Measurements from ENCODE around the gene ENTREP1. TPM values are rescaled to one million over a fixed set of nuclear protein-coding genes. Genes with fewer than 3 reads are reported as not detected.

ENTREP1 gene
- total RNA-seq, 1 donor from 2014 or later: 0.30 TPM

DNA sequence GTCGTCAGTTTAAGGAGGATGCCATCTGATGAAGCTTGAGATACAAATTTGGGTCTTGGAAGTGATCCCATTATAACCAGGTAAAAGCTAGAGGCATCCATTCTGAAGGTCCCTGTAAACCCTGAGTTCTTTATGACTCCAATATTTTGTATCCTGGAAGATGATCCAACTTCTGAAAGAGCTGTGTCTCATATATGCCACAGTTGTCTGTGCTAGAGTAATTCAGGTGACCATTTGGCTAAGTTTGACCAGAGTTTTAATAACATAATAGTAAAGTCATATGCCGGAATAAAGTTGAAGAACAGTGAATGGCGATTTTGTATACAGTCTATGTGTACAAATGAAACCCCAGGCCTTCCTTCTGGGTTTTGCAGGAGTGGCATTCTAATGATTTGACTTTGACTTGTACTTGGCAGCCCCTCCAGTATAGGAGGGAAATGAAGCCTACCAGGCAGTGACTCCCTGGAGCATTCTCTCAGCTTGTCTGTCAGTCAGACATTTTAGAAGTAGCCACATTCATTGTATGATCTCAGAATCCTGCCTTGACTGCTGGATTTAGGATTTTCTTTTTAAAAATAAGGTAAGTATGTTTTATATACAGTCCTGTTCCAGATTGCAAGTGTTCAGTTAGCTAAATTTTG is 39.6 kb downstream of the ENTREP1 start:
- DNase-seq (ENCODE audit: low spot score) (no peak), ATAC-seq (no peak)

DNA sequence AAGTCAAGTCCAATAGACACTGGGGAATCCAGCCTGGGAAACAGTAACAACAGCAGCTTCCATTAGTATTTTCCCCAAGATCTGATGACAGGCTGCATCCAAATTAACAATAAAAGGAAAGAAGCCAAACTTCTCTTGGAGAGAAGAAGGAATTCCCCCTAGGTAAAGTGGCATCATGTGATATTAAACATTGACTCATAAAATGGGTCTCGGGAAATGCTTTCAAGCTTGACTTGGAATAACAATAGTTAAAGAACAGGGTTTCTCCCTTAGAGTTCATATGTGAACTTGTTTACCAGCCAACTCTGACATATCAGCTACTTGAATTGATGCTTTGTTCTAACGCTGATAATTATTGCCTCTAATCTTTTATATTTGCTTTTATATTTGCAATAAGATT is 45.4 kb downstream of the ENTREP1 start:
- ATAC-seq: no peak

DNA sequence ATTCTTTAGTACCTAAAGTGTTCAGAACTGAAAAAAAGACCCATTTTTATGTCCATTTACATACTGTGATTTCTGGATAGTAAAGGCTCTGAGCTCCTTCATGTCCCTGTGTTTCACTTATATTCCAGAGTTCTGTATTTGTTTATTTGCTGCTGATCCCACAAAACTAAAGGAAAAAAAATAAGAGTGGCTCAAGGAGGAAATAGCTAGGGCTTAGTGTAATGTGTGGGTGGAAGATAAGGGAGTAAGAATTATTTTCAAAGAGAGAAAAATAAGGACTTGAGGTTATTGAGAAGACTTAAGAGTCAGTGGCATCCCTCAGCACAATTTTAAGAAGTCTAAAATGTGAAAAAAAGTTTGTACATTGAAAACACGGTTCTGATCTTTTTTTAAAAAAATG is 46.0 kb downstream of the ENTREP1 start:
- DNase-seq (ENCODE audit: low spot score): no peak
- no peak for ATAC-seq

More for the DNA sequence above, 45.4 kb downstream of the ENTREP1 start:
- DNase-seq (ENCODE audit: low spot score): no peak

DNA sequence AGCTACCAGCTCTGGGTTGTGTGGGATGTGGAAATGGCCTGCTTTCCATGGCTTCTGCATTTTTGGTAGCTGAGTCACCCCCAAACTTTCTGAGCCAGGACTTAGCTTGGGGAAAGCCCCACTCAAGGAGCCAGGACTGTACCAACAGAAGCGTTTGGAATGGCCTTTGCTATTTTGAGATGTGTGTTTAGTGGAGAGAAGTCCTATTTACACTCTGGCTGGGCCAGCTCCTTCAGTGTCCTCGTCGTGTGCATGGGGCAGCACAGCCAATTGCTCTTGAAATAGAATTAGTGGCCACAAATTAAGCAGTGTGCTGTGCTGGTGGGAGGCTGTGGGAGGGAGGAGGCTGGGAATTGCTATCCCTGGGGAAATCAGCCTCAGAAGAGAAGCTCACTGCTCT is 51.6 kb downstream of the ENTREP1 start:
- ATAC-seq: peak; percentile 16

DNA sequence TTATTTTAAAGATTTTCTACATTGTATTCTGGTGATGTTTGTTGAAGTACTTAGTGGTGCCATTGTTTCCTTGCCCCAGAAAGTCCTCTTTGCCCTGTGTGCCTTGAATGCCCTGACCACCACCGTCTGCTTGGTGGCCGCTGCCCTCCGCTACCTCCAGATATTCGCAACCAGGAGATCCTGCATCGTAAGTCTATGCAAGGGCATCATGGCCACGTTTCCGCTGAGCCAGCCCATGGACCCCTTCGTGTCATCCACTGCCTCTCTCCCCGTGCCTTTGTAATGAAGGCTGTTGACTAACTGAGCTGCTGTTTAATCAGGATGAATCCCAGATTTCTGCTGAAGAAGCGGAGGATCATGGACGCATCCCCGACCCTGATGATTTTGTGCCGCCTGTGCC is 52.3 kb downstream of the ENTREP1 start:
- ATAC-seq (no peak), DNase-seq (ENCODE audit: low spot score) (no peak)

More for the DNA sequence above, 51.6 kb downstream of the ENTREP1 start:
- DNase-seq (ENCODE audit: low spot score): no peak

DNA sequence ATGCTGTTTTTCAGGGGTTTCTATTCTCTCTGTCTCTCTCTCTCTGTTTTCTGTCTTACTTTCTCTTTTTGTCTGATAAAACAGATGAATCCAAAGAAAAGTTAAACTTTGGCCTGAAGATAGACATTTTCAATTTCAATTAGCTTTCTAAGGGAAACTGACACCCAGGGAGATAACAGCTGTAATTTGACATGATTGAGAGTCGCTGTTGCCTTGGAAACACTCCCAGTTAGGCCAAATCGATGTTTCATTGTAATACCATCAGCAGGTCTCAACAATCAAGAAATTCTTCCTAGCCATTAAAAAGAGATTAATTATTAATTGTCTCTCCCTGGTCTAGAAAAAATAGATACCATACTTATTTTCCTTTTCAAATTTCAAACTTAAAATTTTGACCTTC is 53.0 kb downstream of the ENTREP1 start:
- ATAC-seq: no peak
- DNase-seq (ENCODE audit: low spot score): no peak

DNA sequence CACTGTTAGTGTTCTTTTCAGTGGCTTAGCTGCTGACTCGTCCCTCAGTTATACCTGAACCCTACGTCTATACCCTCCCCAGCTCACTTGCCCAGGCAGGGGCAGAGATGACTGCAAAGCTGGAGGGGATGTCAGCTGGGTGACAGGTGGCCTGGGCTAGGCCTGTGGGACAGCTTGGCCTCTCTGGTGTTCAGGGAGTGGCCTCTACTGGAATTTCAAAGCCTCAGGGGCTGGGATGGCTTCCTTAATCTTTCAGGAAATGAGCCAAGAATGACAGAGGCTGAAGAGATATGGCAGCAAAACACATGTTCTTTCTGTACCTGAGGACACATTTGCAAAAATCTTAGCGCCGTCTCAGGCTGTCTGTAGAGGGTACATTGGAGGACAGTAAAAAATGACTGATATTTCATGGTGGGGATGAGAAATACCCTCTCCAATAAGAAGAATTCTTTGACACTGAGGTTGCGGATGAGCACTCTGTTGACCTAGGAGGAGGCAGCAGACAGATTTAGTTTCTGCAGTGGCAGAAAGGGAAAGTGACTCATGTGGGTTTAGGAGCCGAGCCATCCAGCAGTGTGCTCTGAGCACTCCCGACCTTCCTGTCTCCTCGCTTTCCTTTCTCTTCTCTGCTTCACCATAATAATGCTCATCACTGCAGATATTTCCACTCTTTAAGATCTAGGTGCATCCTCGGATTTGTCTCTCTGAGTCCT is 54.4 kb downstream of the ENTREP1 start:
- ATAC-seq: peak; percentile 23
- no peak for DNase-seq (ENCODE audit: low spot score)

DNA sequence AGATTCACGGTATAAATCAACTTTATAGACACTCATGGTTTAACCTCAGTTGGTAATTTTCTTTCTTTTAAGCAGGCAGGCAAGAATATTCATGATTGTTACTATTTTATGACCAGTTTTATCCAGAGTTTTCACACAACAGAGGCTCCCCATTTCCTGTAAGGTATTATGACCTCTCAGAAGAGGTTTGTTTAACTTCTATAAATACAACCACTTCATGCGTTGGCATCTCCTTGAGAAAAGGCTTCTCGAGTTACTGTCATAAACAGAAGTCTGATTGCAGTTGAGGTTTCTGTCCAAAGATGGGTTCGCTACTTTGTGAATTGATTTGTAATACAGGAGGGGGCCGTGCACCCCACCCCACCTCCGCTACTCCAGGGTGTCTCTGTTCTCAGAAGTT is 55.3 kb downstream of the ENTREP1 start:
- DNase-seq (ENCODE audit: low spot score): no peak
- no peak for ATAC-seq

DNA sequence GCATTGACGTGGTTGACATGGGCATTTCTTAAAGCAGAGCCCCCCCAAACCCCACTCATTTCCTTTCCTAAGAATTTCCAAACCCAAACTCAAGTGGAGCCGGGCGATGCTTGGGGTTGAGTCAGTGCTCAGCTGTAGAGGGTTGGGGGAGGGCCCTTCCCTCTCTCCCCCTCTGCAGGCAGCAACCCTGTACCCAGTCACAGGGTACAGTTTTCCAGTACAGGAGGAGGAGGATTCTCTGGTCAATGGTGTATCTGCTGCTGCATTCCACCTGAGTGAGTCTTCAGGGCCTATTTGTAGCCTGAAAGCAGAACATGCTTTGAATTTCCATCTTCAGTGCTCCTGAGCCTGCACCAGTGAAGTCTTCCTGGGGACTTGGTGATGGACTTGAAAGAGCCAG is 55.8 kb downstream of the ENTREP1 start:
- no peak for DNase-seq (ENCODE audit: low spot score)
- ATAC-seq: no peak

DNA sequence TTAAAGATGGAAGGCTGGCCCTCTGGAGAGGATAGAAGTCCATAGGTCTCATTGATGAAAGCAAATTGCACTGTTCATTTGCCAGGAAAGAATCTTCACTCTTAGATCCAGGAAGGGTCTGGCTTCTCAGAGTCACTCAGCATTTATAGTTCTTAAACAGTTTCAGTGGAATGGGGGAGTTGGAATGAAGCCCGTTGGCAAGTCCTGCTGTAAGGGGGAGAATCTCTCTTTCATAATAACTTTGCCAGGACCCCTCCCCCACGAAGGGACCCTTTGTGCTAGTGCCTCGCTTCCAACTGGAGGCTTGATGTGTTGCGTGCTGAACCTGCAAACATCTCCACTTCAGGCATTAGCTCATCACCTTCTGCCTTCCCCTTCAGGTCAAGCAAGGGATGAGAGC is 57.1 kb downstream of the ENTREP1 start:
- DNase-seq (ENCODE audit: low spot score): no peak
- ATAC-seq: no peak

DNA sequence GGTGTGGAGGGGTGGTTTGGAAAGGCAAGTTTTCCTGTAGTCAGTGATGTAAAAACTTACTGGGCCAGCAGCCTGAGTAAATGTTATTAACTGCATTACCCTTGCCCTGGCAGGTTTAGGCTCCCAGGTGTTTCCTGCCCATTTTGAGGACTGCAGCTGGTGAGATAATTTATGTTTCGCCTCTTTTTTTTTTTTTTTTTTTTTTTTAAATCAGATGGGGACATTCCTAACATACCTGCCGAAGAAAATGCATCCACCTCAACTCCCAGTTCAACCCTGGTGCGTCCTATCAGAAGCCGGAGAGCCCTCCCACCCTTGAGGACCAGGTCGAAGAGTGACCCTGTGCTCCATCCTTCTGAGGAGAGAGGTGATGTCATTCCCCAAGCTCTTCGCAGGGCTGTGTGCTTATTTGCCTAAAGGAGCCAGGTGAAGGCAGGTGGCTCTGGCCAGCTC is 60.6 kb downstream of the ENTREP1 start:
- DNase-seq (ENCODE audit: low spot score) (no peak), ATAC-seq (no peak)

DNA sequence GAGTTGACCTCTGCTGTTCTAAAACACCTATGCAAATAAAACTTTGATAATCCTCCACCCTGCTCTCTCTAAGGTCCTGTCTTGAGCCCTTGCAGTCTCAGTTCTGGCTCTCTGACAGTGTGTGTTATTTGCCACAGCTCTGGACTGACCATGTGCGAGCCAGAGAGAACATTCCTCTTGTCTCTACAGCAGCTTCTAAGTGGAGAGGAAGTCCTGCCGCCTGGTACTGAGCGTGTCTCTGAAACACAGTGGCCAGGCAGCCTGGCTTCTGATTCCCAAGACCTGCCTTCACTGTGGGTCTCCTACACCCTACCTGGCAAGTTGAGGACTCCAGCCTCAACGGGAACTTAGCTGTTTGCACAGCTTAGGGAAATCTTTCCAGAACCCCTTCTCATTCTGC is 61.6 kb downstream of the ENTREP1 start:
- ATAC-seq (no peak), DNase-seq (ENCODE audit: low spot score) (no peak)

DNA sequence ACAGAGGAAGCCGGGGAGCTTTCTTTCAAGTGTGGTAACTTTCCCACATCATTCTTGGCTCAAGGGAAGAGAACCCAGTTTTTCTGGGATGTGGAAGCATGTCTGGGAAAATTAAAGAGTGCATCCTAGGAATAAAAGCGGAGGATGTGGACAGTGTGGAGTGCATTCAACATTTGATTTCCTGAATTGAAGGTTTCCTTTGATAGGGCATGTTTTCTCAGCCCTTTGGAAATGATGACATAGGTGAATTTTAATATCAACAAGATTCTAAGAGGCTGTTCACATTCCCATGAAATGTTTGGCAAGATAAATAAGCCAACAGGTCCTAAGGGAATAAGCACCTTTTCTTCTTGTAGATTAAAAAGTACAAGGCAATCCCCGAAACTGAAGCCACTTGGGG is 63.6 kb downstream of the ENTREP1 start:
- no peak for ATAC-seq
- DNase-seq (ENCODE audit: low spot score): no peak

DNA sequence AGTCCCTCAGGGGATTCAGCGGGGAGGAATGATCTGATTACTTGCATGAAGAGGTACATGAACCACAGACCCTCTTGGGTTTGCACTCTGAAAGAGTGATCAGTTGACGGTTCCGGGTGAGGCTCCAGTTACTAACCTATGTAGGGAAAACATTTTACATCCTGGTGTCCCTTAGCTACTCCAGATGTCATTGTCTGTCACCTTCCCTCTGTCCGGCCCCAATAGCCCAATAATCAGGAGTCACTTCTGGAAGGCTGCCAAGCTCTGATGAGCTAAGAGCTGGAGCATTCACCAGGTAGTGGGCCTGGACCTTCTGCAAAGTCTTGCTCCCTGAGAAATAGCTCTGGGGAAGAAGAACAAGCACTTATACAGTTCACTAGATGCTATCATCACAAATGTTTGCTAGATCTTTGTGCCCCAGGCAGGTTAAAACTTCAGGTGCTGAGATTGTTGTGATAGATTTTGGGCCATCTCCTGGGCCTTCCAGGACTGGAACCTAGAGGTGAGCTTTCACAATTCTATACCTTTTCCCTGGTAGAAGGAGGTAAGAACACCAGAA is 64.5 kb downstream of the ENTREP1 start:
- no peak for DNase-seq (ENCODE audit: low spot score)
- no peak for ATAC-seq

DNA sequence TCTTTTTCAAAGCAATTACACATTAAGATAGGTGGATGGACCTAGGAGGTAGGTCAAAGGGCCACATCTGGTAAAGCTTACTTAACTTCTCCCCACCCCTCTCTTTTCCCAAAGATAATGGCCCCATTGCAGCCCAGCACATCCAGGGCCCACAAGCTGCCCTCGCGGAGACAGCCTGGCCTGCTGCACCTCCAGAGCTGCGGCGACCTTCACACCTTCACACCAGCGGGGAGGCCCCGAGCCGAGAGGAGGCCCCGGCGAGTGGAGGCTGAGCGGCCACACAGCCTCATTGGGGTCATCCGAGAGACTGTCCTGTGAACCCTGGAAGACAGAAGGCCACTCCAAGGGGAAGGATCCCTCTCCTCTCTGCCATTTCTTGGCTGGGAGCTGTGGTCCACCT is 66.5 kb downstream of the ENTREP1 start:
- ATAC-seq (no peak), DNase-seq (ENCODE audit: low spot score) (no peak)

DNA sequence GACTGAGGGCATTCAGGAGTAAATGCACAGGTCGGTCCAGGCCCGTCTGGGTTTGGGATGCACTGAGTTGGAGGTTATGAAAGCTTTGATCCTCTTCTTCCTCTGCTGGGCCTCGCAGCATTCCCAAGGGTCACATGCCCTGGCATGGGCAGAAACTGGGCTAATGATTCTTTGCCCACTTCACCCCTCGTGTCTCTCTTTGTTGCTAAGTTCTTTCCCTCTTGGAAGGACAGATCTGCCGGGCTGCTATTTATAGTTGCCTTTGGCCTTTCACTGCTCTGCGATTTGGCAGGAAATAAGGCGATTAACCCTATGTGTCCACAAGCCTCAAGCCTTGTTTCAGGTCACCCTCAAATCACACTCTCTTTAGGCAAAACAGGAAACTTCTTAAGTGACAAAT is 66.9 kb downstream of the ENTREP1 start:
- ATAC-seq (no peak), DNase-seq (ENCODE audit: low spot score) (no peak)

DNA sequence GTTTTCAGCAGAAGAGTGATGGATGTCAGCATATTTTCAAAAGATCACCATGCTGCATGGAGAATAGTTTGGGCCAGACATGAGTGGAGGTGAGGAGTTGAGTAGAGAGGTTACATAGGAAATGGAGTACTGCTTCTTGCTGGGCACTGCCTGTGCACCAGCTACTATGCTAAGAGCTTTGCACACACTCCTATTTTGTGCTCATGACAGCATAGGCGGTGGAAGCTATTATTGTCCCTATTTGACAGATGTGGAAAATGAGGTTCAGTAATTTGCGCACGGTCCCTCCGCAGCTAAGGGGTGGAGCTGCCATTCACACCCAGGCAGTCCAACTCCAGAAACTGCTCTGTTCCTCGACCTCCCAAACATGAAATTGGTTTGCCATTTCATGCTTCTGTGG is 67.8 kb downstream of the ENTREP1 start:
- no peak for ATAC-seq
- DNase-seq (ENCODE audit: low spot score): no peak

DNA sequence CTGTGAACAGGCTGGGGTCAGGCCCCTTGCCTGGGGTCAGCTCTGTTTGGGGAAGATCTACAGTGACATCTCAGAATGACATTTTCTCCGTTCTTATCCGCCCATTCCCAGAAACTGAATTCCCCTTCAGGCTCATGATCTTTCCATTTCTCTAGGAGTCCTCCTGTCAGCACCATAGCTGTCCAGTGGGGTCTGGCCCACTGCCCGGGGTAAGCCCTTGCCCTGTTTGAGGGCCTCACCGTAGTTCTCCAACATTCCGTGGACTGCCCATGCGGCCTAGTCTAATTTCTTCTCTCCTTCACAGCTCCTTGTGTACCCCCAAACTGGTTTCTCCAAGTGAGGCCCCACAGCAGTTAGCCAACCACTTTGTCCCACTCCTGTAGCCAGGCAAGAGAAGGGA is 68.4 kb downstream of the ENTREP1 start:
- DNase-seq (ENCODE audit: low spot score) (no peak), ATAC-seq (no peak)

DNA sequence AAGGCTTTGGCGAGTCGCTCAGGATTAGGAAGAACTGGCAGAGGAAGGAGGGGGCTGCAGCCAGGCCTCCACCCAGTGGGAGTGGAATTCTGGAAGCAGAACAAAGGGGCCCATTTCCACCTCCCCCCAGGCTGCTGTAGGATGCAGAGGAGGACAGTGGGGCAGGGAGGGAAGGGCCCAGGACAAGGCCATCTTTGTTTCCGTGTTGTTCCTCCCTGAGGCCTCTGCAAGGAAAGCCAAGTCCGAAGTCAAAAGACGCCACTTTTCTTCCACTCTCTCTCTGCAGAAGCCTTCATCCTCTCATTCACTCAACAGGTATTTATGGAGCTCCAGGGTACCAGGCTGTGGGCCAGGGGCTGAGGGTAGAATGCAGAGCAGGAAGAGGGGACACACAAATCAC is 70.7 kb downstream of the ENTREP1 start:
- no peak for ATAC-seq
- DNase-seq (ENCODE audit: low spot score): no peak

DNA sequence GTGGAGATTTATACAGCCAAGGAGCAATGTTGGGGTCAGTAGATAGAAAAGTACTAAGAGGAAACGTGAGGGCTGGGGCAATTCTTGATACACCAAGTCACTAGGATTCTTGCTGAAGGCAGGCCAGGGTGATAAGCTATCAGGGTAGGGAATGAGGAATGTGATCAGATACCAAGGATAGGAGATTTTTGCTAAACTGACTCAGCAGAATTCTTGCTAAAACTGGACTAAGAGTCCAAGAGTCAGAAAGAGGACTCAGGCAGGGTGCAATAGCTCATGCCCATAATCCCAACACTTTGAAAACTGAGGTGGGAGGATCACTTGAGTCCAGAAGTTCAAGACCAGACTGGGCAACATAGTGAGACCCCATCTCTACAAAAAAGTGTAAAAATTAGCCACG is 71.7 kb downstream of the ENTREP1 start:
- ATAC-seq (no peak), DNase-seq (ENCODE audit: low spot score) (no peak)

DNA sequence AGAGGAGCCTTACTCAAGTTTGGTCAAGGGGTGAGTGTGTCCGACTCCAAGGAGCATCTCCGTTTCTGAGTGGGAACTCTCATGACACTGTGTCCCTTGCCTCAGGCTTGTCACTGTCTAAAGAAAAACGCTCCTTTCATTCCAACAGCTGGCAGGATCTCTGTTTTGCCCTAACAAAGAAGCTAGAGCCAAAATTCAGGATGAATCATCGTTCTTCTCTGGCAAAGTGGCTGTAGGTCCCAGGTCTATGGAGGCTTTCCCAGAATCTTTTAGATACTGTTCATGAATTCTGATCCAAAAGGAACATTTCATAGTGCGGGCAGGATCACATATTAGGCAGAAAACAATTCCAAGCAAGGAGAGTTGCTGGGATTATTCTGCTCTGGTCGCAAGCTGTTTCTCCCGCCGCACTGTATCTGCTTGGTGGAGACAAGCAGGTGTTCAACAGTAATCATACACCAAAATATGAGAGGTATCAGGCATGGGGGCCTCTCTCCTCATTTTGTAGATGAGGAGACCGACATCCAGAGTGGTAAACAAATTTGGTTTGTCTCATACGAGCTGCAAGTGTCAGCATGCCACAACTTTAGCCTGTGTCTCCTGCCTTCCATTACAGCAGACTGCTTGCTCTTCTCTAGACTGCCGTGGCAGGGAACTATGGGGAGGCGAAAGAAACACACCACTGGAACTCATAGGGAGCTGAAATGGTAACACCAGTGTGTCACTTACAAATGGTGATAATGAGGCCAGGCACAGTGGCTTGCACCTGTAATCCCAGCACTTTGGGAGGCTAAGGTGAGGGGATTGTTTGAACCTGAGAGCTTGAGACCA is 72.6 kb downstream of the ENTREP1 start:
- no peak for DNase-seq (ENCODE audit: low spot score)
- ATAC-seq: no peak

DNA sequence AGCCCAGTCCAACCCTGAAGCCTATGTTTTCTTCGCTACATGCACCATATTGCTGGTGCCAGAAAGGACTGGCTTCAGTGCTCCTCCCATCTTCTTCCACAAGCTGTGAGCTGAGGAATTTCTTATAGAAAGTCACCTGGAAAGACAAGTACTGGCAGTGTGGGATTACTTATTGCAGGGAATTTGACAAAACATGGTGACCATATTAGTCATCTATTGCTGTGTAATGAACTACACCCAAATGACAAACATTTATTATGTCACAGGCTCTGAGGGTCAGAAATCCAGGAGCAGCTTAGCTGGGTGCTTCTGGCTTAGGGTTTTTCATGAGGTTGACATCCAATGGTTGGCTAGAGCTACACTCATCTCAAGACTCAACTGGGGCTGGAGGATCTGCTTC is 75.5 kb downstream of the ENTREP1 start:
- no peak for ATAC-seq

More for the DNA sequence above, 75.5 kb downstream of the ENTREP1 start:
- DNase-seq (ENCODE audit: low spot score): no peak

Measured in left lobe of liver (tissue), 2 donors.